MM.1S (cell line): ENCODE data around the gene CACNB2.

Experiments used
- DNase-seq: peaks from one replicate; pipeline ENCODE4 v3.0.0-alpha.2; 2015
- H2AFZ ChIP-seq: fragments of 300-600 bp; sonication (generic); 2 replicates; pipeline ENCODE4 v1.6.0; 2016; ENCODE audit warnings: antibody characterized with exemption, low read length
- H3F3A ChIP-seq: fragments of 300-600 bp; sonication (generic); 2 replicates; pipeline ENCODE4 v1.6.1; 2016; ENCODE audit warnings: mild to moderate bottlenecking, antibody characterized with exemption, low read length, moderate library complexity, mixed read lengths; ENCODE audit not compliant: insufficient read depth
- H3K27ac ChIP-seq: fragments of 300-600 bp; sonication (generic); 2 replicates; pipeline ENCODE4 v1.5.1; 2016; ENCODE audit warnings: mild to moderate bottlenecking, low read length
- H3K27me3 ChIP-seq: fragments of 300-600 bp; sonication (generic); replicated peaks from 2 replicates; pipeline ENCODE4 v1.6.0; 2016; ENCODE audit warnings: low read length; ENCODE audit not compliant: insufficient read depth
- H3K36me3 ChIP-seq: fragments of 300-600 bp; sonication (generic); replicated peaks from 2 replicates; pipeline ENCODE4 v1.6.1; 2016; ENCODE audit warnings: mild to moderate bottlenecking, low read length, mixed read lengths; ENCODE audit not compliant: insufficient read depth
- H3K4me1 ChIP-seq: fragments of 300-600 bp; sonication (generic); 2 replicates; pipeline ENCODE4 v1.6.1; 2016; ENCODE audit warnings: low read length, mixed read lengths
- H3K4me2 ChIP-seq: fragments of 300-600 bp; sonication (generic); 2 replicates; pipeline ENCODE4 v1.6.0; 2016; ENCODE audit warnings: low read depth, low read length
- H3K4me3 ChIP-seq: fragments of 300-600 bp; sonication (generic); 2 replicates; pipeline ENCODE4 v1.5.1; 2016; ENCODE audit warnings: low read length, mixed read lengths
- H3K79me2 ChIP-seq: fragments of 300-600 bp; sonication (generic); 2 replicates; pipeline ENCODE4 v1.6.1; 2016; ENCODE audit warnings: mixed run types, low read length, mixed read lengths
- H3K9ac ChIP-seq: fragments of 300-600 bp; sonication (generic); 2 replicates; pipeline ENCODE4 v1.6.1; 2016; ENCODE audit warnings: low read length, mixed read lengths
- H3K9me2 ChIP-seq: fragments of 300-600 bp; sonication (generic); replicated peaks from 2 replicates; pipeline ENCODE4 v1.6.1; 2016; ENCODE audit warnings: mild to moderate bottlenecking, low read length, mixed read lengths; ENCODE audit not compliant: insufficient read depth
- H3K9me3 ChIP-seq: fragments of 300-600 bp; sonication (generic); replicated peaks from 2 replicates; pipeline ENCODE4 v1.6.1; 2016; ENCODE audit warnings: mild to moderate bottlenecking, low read length, mixed read lengths; ENCODE audit not compliant: insufficient read depth
- H4K20me1 ChIP-seq: fragments of 300-600 bp; sonication (generic); 2 replicates; pipeline ENCODE4 v1.6.1; 2016; ENCODE audit warnings: mild to moderate bottlenecking, low read length, moderate library complexity, mixed read lengths; ENCODE audit not compliant: insufficient read depth
- EZH2 ChIP-seq: fragments of 300-600 bp; sonication (generic); optimal IDR thresholded peaks from 2 replicates; pipeline ENCODE3; 2017; ENCODE audit warnings: low read depth, mild to moderate bottlenecking, antibody characterized with exemption, low read length, mixed read lengths
- EZH2phosphoT487 ChIP-seq: fragments of 300-600 bp; sonication (generic); IDR thresholded peaks from 2 replicates; pipeline ENCODE4 v1.6.1; 2018; ENCODE audit warnings: antibody characterized with exemption, low read length
- TF ChIP-seq, protein P1 (sequence below): fragments of 300-600 bp; sonication (generic); IDR thresholded peaks from 2 replicates; pipeline ENCODE4 v1.5.1; 2016; ENCODE audit warnings: antibody characterized with exemption, low read length, mixed read lengths

Gene CACNB2

DNA sequence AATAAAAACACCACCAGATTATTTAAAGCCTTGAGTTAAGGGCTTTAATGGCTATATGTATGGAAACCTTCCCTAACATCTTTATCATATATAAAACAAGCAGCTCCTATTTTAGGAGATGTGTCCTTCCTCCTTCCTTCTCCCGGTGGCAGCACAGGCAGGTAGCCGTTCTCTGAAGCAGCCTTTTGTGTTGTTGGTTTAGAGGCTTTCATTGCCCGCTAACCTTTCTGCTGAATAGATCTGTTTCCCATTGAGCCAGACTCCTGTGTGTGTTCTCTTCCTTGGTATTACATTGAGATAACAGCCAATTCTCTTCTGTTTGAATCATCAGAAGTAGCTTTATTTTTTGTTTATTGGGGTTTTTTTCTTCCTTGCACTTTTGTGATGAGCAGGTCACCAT, 131.3 kb downstream of the CACNB2 start:
- Histone ChIP-seq H3K27ac (no peak overlapping the region), H2AFZ (no peak overlapping the region), H3K4me3 (no peak overlapping the region), H3K9ac (no peak overlapping the region), H3K27me3 (no peaks in the 10 kb centered on the region), H3K36me3 (no peaks in the 10 kb centered on the region), H3K9me3 (no peaks in the 10 kb centered on the region), H3K9me2 (no peaks in the 10 kb centered on the region), H3K4me2 (no peak overlapping the region), H4K20me1 (no peaks in the 10 kb centered on the region), H3K79me2 (no peaks in the 10 kb centered on the region), H3K4me1 (no peaks in the 10 kb centered on the region), H3F3A (no peaks in the 10 kb centered on the region)
- TF ChIP-seq EZH2phosphoT487 (no peak), EZH2 (no peak)
- TF ChIP-seq, protein P1, sequence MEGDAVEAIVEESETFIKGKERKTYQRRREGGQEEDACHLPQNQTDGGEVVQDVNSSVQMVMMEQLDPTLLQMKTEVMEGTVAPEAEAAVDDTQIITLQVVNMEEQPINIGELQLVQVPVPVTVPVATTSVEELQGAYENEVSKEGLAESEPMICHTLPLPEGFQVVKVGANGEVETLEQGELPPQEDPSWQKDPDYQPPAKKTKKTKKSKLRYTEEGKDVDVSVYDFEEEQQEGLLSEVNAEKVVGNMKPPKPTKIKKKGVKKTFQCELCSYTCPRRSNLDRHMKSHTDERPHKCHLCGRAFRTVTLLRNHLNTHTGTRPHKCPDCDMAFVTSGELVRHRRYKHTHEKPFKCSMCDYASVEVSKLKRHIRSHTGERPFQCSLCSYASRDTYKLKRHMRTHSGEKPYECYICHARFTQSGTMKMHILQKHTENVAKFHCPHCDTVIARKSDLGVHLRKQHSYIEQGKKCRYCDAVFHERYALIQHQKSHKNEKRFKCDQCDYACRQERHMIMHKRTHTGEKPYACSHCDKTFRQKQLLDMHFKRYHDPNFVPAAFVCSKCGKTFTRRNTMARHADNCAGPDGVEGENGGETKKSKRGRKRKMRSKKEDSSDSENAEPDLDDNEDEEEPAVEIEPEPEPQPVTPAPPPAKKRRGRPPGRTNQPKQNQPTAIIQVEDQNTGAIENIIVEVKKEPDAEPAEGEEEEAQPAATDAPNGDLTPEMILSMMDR: no peak
- no peak for DNase-seq

DNA sequence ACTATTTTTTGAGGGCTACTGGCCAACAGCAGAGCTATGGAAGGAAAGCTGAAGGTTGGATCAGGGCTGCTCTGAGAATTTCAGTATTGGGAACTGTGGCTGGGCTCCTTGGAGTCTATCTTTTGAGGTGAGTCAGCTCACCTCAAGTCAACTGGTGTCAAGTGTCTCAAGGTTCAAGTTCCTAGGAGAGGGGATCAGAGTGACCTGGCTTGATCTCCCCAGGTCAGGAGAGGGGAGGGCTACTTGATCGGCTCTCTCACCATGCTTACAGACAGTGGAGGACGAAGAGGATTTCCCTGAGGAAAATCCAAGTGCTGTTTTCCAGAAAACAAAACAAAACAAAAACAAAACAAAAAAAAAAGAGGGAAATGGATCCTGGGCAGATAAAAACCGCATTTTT, 132.8 kb downstream of the CACNB2 start:
- H3K9ac ChIP-seq: no peak overlapping the region
- H3K36me3 ChIP-seq: no peaks in the 10 kb centered on the region
- no peaks in the 10 kb centered on the region for H3K4me1 ChIP-seq
- no peak overlapping the region for H2AFZ ChIP-seq
- no peak overlapping the region for H3K4me3 ChIP-seq
- no peaks in the 10 kb centered on the region for H3F3A ChIP-seq
- no peaks in the 10 kb centered on the region for H3K9me3 ChIP-seq
- no peak for TF ChIP-seq EZH2
- TF ChIP-seq EZH2phosphoT487: no peak
- TF ChIP-seq, protein P1: no peak
- H3K9me2 ChIP-seq: no peaks in the 10 kb centered on the region
- no peaks in the 10 kb centered on the region for H4K20me1 ChIP-seq
- H3K4me2 ChIP-seq: no peak overlapping the region
- DNase-seq: no peak
- H3K27me3 ChIP-seq: no peaks in the 10 kb centered on the region
- no peak overlapping the region for H3K27ac ChIP-seq
- H3K79me2 ChIP-seq: no peaks in the 10 kb centered on the region

DNA sequence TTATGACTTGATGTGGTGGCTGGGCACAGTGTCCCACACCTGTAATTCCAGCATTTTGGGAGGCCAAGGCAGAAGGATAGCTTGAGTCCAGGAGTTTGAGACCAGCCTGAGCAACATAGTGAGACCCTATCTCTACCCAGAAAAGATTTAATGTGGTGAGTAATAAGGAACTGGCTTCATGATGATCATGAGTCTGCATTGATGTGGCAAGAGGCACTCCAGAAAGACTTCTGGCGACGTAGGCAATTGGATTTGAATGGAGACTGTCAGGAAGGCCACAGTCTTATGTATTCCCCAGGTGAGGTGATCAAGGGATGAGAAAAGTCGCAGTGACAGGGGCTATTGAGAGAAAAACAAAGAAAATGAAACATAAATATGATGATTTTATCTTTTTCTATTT, 138.0 kb downstream of the CACNB2 start:
- TF ChIP-seq EZH2phosphoT487 (no peak), EZH2 (no peak)
- TF ChIP-seq, protein P1: no peak
- no peaks in the 10 kb centered on the region for H3F3A ChIP-seq
- H3K27ac ChIP-seq: no peak overlapping the region
- H2AFZ ChIP-seq: no peak overlapping the region
- H3K4me2 ChIP-seq: no peak overlapping the region
- H4K20me1 ChIP-seq: no peaks in the 10 kb centered on the region
- no peak overlapping the region for H3K9ac ChIP-seq
- H3K9me2 ChIP-seq: no peaks in the 10 kb centered on the region
- H3K4me1 ChIP-seq: no peaks in the 10 kb centered on the region
- no peak for DNase-seq
- no peak overlapping the region for H3K4me3 ChIP-seq
- no peaks in the 10 kb centered on the region for H3K27me3 ChIP-seq
- no peaks in the 10 kb centered on the region for H3K36me3 ChIP-seq
- no peaks in the 10 kb centered on the region for H3K9me3 ChIP-seq
- no peaks in the 10 kb centered on the region for H3K79me2 ChIP-seq
